ENCODE data around the gene SMAD7.
"Not testable (repeated sequence)": the region's sequence is repeated elsewhere in the genome, so short reads cannot be mapped to it uniquely, and the experiment has no call there.

Gene SMAD7

GRCh38 chr18:48875314-48875941, 75.3 kb downstream of the SMAD7 start:
- no peak for DNase-seq

- no peak for DNase-seq
These were observed 76.0 kb downstream of the SMAD7 start for GRCh38 chr18:48874701-48875162.

DNA sequence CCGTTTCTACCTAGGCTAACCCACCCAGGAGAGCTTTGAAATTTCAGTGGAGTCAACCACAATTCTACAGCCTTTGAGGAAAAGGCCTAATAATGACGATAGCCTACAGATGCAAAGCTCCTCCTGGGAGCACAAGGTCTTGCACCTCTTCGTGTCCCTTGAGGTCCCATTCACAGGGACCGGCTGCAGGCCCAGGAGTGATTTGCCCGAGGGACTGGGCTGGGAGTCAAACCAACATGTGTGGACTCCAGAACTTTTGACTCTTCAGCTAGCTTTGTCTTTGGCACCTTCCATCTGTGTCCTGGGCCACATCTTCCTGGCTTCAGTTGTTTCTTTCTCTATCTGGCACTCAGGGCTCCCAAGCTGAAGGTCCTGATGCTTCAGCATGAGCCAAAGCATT, 76.5 kb downstream of the SMAD7 start:
- no peak for DNase-seq

- DNase-seq: no peak
These were observed 78.3 kb downstream of the SMAD7 start for GRCh38 chr18:48872234-48873145.

- DNase-seq: no peak
These were observed 79.2 kb downstream of the SMAD7 start for GRCh38 chr18:48871391-48872166.

GRCh38 chr18:48870926-48871325, 79.8 kb downstream of the SMAD7 start:
- not testable (repeated sequence) for DNase-seq

Measured in NCI-H1436 treated with DMSO at 0.1 percent for 48 hours (cell line).